Measurements from ENCODE around the gene SH2B3.
"Not testable (repeated sequence)": the region's sequence is repeated elsewhere in the genome, so short reads cannot be mapped to it uniquely, and the experiment has no call there.

Gene SH2B3

GRCh38 chr12:111386885-111387284 is 18.8 kb upstream of the SH2B3 start:
- DNase-seq (ENCODE audit: low read depth in 2 of 3, low spot score in 2 of 3): no peak

DNA sequence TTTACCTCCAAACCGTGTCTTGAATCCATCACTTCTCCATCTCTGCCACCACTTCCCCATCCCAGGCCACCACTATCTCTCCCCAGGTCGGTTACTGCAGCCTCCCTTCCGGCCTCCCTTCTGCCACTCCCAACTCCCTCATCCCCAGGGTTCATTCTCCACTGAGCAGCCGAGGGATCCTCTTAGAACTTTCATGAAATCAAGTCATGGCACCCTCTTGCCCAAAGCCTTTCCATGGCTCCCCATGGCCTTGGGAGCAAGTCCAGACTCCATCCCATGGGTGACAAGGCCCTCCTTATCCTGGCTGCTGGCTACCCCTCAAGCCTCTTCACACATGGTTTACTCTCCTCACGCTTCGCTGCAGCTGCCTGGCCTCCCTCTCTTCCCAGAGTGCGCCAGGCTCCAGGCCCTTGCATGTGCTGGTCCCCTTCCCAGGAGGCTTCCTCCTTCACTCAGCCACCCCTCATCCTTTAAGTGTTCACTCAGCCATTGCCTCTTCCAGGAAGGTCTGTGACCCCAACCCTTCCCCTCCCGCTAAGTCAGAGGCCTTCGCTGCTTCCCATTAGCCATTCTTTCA is 17.9 kb upstream of the SH2B3 start:
- DNase-seq (ENCODE audit: low read depth in 2 of 3, low spot score in 2 of 3): no peak

- DNase-seq (ENCODE audit: low read depth in 2 of 3, low spot score in 2 of 3): no peak
Observed at GRCh38 chr12:111389635-111390034, 16.1 kb upstream of the SH2B3 start.

DNA sequence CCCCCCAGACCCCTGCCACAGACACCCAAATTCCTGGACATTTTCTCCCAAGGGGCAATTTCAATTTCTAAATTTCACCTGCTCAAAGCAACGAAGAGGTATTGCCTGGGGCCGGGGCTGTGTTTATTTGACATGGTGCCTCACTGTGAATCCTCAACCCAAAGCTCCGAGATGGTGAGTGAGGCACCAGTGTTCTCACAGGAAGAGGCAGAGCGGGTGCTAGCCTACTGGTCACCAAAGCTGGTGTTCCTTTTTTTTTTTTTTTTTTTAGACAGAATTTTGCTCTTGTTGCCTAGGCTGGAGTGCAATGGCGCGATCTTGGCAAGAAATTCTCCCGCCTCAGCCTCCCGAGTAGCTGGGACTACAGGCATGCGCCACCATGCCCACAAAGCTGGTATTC is 14.8 kb upstream of the SH2B3 start:
- no peak for DNase-seq (ENCODE audit: low read depth in 2 of 3, low spot score in 2 of 3)

- no peak for DNase-seq (ENCODE audit: low read depth in 2 of 3, low spot score in 2 of 3)
Observed at GRCh38 chr12:111393700-111394300, 11.9 kb upstream of the SH2B3 start.

DNA sequence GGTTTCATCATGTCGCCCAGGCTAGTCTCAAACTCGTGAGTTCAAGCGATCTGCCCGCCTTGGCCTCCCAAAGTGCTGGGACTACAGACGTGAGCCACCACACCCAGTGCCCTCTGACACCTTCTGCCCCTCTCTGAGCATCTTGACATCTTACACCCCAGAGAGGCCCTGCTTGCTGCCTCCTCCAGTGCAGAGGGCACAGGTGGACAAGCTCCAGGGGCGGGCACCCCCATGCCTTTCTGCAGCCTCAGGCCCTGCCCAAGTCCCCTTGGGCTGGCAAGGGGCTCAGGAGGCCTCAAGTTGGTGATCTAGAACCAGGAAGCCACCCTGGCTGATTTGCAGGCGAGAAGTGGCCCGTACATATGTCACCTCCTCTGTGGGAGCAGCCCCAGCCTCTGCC is 11.2 kb upstream of the SH2B3 start:
- no peak for DNase-seq (ENCODE audit: low read depth in 2 of 3, low spot score in 2 of 3)

DNA sequence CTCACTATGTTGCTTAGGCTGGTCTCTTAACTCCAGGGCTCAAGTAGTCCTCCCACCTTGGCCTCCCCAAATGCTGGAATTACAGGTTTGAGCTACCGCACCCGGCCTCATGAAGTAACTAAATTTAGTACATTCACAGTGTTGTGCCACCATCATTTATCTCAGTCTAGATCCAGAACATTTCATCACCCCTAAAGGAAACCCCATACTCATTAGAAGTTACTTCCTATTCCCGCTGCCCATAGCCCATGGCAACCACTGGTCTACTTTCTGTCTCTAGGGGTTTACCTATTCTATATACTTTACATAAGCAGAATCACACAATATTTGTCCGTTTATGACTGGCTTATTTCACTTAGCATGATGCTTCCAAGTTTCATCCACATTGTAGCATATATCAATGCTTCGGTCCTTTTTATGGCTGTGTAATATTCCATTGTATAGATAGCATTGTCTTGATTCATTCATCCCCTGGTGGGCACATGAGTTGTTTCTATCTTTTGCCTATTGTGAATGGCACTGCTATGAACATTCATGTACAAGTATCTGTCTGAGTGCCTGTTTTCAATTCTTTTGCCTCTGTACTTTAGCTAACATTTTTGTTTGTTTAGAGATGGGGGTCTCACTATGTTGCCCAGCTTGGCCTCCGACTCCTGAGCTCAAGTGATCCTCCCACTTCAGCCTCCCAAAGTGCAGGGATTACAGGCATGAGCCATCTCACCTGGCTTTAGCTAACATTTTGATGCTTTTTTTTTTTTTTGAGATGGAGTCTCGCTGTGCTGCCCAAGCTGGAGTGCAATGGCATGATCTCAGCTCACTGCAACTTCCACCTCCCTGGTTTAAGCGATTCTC is 10.2 kb upstream of the SH2B3 start:
- no peak for DNase-seq (ENCODE audit: low read depth in 2 of 3, low spot score in 2 of 3)

DNA sequence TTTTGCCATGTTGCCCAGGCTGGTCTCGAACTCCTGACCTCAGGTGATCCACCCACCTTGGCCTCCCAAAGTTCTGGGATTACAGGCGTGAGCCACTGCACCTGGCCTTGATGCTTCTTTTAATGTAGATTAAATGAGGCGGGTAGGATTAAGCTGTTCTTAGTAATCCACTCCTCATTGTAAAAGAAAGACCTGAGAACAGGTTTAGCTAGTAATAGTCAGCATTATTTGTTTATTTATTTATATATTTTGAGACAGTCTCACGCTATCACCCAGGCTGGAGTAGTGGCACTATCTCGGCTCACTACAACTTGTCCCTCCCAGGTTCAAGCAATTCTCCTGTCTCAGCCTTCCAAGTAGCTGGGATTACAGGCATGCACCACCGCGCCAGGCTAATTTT is 9.5 kb upstream of the SH2B3 start:
- not testable (repeated sequence) for DNase-seq (ENCODE audit: low read depth in 2 of 3, low spot score in 2 of 3)

DNA sequence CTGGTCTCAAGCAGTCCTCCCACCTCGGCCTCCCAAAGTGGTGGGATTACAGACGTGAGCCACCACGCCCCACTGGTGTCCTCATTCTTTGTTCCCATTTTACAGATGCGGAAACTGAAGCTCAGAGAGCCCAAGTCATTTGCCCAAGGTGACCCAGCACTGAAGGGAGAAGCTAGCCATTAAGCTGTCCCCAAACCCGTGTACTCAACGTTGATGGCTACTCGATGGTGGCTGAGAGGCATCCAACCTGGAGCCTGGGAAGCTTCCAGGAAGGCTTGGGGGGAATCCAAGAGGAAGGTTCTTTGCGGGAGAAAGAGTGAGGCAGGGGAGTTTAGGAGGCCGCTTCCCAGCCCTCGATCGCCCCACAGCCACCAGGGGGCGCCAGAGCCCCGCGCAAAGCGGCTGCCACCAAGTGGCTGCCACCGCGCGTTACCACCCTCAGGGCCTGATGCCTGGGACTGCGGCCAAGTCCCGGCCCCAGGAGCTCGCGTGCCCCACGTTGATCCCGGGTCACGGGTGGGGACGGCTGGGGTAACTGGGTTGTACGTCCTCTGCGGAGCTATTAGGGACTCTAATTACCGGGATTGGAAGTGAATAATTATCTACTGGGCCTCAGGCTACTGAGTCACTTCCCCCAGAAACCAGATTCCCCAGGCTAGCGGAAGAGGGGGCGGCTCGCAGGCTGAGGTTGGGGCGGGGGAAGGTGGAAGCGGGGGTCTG is 8.8 kb upstream of the SH2B3 start:
- DNase-seq (ENCODE audit: low read depth in 2 of 3, low spot score in 2 of 3): peak; percentile 70 to 94 (median 85)

DNA sequence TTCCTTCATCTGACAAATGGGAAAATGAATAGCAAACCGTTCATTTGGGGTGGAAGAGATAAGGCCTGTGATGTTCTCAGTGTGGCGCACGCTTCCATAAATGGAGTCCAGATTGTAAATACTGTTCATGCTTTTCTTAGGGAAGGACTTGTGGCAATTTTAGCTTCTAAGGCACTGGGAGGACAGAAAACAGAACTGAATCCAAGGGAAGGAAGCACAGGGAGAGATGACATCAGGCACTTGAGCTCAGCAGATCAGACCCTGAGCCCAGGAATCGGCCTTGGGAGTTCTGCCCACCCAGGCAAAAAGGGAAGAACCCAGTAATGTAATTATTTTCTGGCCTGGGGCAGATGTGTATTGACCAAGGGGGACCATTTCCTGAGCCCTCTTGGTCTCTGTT is 7.2 kb upstream of the SH2B3 start:
- no peak for DNase-seq (ENCODE audit: low read depth in 2 of 3, low spot score in 2 of 3)

GRCh38 chr12:111399741-111400404 is 5.8 kb upstream of the SH2B3 start:
- DNase-seq (ENCODE audit: low read depth in 2 of 3, low spot score in 2 of 3): not testable (repeated sequence)

DNA sequence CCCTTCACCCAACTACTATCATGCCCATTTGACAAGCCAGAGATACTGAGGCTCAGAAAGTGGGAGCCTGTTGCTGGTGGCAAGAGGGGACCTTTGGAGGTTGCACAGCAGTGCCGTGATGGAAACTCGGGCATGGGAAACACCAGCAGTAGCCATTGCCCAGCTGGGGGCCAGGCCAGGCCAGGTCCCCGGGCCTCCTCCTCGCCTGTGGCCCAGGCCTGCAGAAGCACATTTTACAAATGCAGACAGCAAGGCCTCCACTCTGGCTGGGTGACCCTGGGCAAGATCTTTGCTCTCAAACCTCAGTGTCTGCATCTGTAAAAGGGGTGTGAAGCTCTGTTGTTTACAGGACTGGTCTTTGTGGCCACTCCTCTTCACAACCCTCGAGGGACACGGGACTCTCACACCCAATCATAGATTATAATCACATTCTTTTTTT is 4.5 kb upstream of the SH2B3 start:
- DNase-seq (ENCODE audit: low read depth in 2 of 3, low spot score in 2 of 3): no peak

DNA sequence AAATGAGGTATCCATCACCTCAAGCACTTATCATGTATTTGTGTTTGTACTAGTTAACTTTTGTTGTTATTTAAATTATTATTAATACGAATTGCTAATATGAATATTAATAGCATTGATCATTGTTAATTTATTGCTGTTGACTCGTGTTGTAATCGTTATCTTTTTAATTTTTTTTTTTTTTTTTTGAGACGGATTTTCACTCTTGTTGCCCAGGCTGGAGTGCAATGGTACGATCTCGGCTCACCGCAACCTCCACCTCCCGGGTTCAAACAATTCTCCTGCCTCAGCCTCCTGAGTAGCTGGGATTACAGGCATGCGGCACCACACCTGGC is 3.3 kb upstream of the SH2B3 start:
- not testable (repeated sequence) for DNase-seq (ENCODE audit: low read depth in 2 of 3, low spot score in 2 of 3)

GRCh38 chr12:111404362-111405148 is 1.2 kb upstream of the SH2B3 start:
- DNase-seq (ENCODE audit: low read depth in 2 of 3, low spot score in 2 of 3): peak in 2 of 3 experiments; percentile 39 to 74

GRCh38 chr12:111405149-111405858 is 419 bp upstream of the SH2B3 start:
- DNase-seq (ENCODE audit: low read depth in 2 of 3, low spot score in 2 of 3): peak; percentile 99 to 100 (median 99)

DNA sequence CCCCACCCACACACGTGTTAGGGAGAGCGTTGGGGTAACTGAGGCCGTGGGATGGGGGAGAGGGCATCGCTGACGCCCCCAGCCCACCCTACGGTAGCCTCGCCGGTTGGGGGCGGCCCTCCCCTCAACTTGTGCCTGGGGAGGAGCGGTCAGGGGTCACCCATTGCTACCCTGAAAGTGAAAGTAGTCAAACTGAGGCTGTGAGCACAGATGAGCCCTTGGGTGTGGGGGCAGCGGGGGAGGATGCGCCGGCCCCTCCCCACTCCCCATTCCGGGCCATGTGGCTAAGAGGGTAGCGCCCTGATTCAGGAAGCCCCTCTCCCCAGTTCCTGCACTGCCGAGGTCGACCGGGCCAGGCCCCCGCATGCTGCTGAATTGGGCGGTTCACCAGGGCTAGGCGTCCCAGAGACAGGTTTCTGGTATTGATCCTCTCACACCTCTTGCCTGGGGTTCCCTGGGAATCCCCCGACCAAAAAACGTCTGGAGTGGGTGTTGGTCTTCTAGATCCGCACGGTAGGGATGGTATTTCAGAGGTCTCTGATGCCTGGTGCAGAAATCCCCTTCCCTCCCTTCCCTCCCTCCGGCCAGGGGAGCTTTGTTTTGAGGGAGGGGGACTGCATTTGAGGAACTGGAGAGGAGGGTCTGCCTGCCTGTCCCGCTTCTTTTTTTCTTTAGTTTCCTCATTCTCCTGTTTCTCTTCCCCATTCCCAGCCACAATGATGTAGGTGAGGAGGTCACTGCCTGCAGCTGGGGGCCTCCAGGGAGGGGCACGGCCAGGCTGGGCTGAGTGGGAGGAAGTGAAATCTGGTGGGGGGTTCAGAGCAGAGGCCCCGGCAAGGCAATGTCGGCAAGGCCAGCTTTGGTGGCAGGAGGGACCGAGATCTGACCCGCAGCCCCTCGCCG is 1.0 kb downstream of the SH2B3 start:
- peak in 1 of 3 experiments; percentile 55 for DNase-seq (ENCODE audit: low read depth in 2 of 3, low spot score in 2 of 3)

DNA sequence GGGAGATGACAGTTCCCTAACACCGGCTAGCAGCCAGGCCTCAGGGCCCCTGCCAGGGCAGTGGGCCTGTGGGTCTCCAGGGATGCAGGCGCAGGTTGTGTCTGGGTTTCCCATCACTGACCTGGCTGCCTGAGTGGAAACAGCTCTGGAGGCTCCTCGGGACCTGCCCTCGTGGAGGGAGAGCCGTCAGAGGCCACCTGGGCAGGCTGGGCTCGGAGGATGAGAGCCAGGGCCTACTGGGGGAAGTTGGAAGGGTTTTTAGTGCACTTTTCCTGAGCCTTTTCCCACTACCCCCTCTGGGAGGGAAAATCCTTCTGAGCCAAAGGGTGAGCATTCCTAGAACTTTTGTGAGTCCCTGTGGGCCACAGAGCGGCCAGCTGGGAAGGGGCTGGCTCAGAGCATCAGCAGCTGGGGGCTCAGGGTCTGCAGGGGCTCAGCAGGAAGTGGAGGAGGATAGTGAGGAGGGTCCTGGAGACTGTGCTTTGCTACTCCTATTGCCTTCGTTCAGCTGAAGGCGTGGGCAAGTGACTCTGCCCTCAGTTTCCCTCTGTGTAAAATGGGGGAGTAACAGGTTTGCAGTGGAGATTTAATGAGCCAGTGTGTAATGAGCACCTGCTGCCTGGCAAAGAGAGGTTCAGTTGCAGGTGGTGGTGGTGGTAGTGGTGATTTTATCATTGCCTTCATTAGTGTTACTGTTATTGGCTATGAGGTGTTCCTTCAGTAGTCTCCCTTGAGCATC is 1.8 kb downstream of the SH2B3 start:
- DNase-seq (ENCODE audit: low read depth in 2 of 3, low spot score in 2 of 3): no peak

DNA sequence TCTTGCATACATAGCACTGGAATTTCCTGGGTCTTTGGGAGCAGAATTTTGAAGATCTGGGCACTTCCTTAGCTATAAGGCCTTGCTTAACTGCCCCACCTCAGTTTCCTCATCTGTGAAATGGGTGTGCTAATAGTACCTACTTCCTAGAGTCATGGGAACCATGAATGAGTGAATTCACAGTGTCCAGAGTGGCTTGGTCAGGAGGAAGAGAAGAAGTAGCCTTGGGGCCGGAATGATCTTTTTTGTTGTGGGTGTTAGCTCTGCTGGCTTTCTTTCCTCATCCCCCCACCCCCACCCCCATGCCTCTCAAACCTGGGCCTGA is 2.4 kb downstream of the SH2B3 start:
- no peak for DNase-seq (ENCODE audit: low read depth in 2 of 3, low spot score in 2 of 3)

Measured in activated CD8-positive, alpha-beta memory T cell treated with anti-CD3 and anti-CD28 coated beads for 48 hours (primary cell).